GM21390 (cell line): ENCODE results near the gene REEP3.

Source experiments
- ATAC-seq: cut with Tn5 transposase; IDR thresholded peaks from one replicate; pipeline ENCODE4 v1.9.1; 2021; ENCODE audit not compliant: unreplicated experiment

Gene REEP3

DNA sequence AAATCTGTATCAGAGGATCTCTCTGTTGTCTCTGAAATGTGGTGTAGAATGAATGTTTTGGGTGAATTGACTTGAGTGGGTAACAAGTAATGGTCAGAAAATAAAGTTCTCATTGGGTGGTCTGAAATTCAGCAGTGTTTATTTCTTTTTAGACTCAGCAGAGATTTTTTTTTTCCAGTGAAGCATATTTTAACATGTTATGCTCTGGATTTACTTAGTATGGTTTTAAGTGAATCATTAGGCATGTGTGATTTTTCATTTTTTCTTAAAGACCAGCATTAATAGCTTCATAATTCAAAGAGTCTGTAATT lies 63.5 kb downstream of the REEP3 start:
- ATAC-seq, result no peak

DNA sequence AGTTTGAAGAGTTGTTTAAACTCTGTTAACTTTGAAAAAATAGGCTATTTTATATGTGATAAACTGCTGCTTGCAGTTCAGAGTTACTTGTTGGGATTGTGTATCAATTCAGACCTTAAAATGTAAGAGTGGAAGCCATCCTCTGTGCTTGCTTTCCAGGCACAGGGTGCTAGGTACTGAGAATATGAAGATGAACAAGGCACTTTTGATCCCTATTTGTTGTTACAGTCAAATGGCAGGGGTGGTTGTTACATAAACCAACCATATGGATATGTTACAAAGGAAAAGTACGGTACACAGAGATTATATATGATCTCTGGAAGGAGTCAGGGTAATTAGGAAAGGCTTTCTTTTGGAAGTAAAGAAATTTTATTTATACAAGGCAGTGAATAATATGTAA lies 63.8 kb downstream of the REEP3 start:
- ATAC-seq, result no peak

DNA sequence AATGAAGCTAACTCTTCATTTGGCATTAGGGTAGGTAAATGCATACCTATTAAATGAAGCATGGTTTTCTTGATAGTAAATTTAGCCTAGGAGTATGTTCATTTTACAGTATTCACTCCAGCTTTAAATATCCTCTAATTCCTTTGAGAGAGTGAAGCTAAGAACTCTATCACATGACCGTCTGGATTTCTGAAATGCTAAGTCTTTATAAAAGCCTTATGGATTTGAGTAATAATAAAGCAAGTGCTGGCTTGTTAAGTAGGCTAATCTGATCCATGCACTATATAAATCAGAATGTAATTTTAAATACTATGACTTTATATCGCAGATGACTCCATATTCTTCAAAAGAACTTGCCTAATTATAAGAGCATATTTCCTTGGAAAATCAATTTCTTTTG lies 64.8 kb downstream of the REEP3 start:
- no peak for ATAC-seq

DNA sequence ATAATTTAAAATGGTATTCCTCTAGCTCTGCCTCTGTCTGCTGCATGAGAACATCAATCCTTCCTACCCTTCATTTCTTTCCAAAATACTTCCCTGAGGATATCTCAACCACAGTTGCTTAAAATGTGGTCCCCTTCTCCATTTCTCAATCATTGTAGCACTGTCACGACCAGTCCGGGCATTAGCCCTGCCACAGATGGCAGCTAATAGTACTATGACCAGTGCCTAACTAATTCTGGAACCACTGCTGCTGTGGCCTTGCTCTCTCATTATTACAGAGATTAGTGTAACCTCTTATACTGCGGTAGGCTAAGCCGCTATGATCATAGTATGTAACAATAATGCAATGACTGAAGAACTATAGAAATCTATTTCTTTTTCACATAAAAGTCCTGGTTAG lies 66.0 kb downstream of the REEP3 start:
- ATAC-seq, result no peak

DNA sequence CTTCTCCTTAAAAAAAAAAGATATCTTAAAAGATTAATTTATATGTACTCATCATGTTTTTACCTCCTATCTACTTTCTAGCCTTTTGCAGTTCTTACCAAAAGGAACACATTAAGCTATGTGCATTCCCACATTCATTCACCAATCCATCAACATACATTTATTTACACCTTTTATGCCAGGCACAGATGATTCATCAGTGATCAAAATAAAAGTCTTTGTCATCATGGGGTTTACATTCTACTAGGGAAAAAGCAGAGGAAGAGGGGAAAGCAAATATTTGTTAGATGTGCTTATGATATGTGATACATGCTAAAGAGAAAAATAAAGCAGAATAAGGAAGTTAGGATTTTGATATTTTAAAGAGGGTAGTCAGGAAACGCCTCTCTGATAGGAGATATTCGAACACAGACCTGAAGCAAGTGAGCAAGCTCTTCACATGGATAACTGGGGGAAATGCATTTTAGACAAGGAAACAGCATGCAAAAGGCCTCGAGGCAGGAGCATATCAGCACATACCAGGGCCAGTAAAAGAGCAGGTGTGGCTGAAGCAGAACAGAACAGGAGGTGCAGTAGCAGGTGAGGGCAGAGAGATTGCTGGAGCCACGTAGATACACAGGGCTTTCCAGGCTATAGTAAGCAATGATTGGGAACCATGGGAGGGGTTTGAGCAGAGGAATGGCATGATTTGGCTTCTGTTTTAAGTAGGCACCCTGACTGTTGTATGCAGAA lies 67.4 kb downstream of the REEP3 start:
- no peak for ATAC-seq

DNA sequence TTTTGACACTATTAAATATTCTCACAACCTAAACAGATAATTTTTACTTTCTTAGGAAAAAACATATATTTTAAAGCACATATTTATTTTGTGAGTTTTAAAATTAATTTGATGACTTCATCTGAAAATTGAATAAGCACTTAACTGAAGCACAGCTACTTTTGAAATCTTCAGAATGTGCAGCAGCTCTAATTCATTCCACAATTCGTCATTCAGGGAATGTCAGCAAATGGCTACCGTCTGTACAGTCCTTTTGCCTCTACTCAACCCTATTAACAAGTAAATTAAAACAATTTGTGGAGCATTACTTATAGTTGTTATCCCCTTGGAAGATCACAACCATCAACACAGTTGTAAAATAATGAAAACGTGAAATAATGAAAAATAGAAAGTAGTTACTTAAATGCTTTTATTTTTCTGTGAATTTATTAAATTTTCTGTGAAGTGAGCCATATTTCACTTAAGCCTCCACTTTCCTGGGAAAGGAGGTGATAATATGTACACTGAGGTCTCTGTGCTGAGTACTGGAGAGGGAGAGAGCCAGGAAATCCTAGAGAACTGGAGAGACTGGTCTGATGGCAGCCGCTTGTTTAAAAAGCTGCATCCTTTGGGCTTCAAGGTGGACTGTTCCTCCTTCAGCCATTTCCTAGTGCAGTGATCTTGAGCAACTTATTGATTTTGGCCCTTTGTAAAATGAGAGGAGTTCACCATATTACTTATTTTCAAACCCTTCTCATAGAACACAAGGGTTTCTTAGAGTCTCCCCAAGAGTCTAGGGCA lies 70.6 kb downstream of the REEP3 start:
- no peak for ATAC-seq

DNA sequence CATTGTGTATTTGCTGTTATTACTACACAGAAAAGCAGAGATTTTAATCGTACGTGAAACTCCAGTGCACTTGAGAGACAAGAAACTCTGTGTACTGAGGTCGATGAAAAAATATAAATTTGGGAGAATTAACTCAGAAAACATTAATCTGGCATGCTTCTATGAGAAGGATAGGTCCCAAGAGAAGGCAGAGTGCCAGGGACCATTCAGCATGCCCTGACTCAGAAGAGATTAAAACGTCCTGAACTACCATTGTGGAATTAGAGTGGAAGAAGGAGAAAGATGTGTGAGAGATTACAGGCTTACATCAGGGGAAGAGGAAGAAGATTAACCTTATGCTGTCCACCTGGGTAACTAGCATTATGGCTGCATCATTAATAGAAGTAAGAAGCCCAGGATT lies 72.4 kb downstream of the REEP3 start:
- no peak for ATAC-seq

DNA sequence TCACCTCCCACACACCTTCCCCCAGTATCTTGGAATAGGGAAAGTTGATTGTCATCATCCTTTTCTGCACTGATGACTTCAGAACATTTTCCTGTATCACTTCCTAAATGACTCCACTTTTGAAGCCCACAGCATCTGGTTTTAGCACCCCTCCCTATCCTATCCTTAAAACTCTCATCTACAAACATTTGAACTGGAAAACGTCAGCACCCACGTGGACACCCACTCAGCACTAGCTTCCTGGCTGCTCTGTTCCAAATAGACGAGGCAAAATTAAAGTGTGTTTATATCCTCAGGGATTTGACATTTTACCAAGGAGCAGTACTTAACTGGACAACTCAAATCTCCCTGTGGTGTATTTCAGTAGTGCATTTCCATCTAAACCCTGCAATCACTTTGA lies 73.9 kb downstream of the REEP3 start:
- ATAC-seq, result no peak

DNA sequence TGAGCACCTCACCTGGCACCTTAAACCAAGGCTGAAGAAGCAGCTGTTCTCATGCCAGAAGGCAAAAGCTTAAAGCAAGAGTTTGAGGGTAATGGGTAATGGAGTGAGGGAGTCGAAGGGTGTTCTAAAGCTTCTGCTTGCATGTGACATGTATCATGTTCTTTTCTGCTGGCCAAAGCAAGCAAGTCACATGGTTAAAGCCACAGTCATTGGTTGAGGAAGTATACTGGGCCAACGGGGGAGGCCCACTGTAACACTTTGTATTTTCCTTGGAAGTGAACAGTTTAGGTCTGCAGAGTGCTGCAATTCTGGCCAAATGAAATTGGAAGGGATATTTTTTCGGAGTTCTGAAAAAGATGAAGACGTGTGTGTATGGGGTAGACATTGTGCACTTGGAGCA lies 75.7 kb downstream of the REEP3 start:
- ATAC-seq, result no peak

DNA sequence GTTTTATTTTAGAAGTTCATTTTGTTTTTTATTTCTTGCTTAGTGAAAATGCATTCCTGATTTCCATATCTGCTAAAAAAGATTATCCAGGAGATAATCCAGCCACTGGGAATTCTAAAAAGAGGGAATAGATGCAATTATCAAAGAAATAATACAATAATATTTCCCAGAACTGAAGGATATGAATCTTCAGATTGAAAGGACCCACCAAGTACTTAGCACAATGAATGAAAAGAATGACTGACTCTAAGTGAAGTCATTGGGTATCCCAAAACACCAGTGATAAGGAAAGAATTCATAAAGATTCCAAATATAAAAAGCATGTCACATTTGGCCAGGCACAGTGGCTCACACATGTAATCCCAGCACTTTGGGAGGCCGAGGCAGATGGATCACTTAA lies 79.3 kb downstream of the REEP3 start:
- ATAC-seq, result no peak

DNA sequence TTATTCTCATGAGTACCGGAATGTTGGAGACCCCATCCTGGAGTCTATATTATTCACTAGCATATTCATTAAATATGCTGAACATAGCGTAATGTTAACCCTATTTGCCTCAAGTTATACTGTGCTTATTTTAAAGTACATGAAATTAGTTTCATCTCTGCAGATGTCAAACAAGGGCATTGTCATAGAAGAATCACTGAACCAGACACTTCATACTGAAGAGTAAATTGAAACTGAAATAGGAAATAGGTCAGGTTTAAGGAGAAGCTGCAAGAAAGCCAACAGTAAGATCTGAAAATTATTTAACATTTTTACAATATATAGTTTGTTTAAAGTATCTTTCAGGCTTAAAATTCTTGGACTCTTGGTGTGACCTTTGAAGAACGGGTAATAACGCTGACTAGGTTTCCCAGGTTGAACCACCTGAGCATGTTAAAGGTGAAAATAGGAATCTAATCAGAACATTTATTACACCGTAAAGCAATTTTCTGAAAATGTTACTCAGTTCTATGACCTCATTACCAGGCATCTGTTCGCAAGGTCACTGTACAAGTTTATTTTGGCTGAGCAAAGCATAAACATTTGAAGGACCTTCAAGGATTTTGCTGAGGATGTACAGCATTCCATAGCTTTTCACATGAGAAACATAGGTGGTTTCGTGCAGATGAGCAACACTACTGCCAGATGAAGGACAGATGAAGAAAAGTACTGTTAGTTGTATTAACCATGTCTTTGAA lies 82.7 kb downstream of the REEP3 start:
- peak; percentile 84 for ATAC-seq

DNA sequence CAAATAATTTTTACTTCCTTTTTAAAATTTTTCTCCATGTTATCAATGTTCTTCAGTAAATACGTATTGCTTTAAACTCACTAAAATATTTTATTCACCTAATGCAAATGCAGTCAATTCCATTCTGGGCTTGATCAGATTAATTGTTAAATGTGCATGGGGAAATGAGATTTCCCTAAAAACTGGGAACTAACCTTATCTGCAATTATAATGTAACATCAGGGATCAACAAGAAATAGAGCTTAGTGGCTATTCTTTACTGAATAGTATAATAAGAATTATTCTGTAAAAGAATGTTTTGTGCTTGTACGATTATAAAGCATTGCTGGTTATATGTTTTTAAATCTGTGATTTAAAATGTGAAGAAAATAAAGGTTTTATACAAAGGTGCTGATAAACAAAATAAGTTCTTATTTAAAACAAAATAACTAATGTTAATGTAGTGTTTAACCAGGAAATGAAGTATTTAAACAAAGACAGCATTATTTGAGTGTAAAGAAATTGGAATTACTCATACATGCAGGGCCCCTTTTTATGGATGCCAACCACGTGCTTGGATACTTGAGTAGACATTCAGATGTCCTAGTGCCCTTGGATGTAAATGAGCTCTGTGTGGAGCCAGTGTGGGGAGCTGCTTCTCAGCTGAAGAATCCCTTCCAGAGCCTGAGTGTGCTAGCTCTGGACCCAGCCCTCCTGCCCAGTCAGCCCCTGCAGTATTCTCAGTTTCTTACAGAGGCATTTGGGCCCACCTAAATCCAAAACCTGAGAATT lies 84.2 kb downstream of the REEP3 start:
- no peak for ATAC-seq

DNA sequence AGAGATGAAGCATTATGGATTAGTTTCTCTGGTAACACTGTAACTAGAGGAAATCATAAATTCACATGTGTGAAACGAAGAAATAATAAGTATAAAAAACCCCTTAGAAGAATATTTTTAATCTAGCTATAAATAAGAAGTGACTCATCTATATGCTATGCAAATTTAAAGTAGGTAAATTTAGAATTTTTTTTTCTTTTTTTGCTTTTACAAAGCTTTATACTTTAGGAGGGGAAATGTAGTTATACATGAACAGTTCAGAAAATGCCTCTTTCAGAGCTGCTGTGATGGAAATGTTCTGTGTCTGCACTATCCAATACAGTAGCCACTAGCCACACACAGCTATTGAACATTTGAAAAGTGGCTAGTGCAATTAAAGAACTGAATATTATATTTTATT lies 87.3 kb downstream of the REEP3 start:
- no peak for ATAC-seq

DNA sequence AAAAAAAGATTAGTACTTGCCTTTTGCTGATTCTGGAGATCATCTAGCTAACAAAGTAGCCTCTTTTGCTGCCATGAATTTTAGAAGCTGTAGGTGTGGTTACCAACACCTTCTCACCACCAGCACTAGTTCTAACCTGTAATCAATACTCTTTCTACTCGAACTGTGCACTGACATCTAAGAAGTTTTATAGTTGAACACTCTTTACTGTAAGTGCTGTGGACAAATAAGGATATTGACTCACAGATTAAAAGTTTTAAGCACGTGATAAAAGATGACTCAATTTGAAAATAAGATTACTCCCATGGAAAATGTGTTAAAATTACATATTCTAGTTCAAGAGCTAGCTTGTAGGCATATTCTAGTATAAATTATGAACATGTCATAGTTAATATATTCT lies 89.9 kb downstream of the REEP3 start:
- no peak for ATAC-seq

DNA sequence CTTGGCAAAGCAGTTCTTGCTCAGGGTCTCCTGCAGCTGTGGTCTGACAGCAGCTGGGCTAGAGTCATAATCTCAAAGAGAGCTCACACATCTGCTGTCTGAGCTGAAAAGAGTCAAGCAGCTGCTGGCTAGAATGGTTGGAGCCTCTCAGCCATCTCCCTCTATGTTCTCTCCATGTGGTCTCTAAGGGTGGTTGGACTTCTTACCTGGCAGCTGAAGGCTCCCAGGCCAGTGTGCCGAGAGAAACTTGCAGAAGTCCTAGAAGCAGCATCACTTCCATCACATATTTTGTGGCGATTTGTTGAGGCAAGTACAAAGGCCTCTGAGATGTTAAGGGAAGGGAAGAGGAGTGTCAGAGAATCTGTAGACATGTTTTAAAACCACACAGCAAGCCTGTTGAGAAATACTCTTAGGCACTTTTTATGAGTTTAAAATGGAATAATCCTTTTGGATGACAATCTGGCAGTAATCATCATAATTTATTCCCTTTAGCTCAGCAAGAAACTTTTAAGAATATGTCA lies 93.2 kb downstream of the REEP3 start:
- ATAC-seq, result no peak

DNA sequence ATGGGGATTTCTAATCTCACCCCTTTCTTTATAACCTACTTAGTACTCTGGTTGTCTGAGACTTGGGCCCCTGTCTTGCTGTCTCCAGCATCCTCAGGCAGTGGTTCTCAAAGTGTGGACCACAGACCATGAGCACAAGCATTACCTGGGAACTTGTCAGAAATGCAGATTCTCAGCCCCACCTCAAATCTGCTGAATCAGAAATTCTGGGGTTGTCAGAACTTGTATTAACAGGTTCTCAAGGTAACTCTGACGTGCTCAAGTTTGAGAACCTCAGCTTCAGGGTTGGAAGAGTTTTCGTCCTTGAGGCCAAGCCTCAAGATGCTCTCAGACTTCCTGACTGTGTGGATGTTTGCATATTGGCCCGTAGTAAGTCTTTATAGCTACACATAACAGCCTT lies 97.4 kb downstream of the REEP3 start:
- ATAC-seq, result no peak

DNA sequence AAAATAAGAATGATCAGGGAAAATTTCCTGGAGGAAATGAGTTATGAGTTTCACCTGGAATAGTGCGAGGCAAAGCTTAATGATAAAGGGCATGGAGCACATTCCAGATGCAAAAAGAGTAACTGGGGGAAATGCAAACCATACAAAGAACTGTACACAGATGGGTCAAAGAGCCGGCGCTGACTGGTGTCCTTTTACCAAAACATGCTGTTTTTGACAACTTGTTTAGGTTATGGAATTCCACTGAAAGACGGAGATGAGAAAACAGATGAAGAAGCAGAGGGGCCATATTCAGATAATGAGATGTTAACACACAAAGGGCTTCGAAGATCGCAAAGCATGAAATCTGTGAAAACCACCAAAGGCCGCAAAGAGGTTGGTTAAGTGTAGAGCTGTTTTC lies 98.2 kb downstream of the REEP3 start:
- ATAC-seq, result no peak

DNA sequence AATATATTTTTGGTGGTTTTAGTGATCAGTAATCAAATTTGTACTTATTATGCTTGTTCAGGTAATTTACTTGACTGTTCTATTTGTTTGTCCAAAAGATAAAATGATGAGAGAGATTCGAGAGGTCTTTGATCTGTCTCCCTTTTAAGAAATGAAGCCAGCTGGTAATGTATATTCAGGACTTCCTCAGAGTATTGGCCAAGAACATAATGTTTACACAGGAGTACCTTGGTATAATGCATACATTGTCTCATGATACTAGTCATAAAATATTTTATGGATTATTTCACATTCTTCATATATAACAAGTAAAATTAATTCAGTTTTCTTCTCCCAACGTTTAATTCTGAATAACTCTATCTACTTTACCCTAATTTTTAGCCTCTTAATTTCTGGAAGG lies 100.9 kb downstream of the REEP3 start:
- ATAC-seq, result no peak

DNA sequence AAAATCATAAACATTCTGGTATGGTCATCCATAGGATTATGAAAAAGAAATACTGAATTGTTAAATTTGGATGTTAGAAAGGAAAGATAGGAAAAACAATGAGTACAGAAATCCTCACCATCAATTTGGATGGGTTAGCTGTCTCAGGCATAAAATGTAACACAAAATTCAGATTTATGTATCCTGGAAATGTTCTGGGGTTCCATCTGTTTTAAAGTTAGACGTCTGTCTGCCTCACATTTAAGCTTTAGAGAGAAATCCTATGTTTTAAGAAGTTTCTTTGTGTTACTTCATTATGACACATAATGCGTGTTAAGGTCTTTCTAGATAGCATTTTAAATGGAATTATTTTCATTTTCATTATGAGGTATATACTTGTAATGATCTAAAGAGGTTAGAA lies 103.5 kb downstream of the REEP3 start:
- no peak for ATAC-seq

DNA sequence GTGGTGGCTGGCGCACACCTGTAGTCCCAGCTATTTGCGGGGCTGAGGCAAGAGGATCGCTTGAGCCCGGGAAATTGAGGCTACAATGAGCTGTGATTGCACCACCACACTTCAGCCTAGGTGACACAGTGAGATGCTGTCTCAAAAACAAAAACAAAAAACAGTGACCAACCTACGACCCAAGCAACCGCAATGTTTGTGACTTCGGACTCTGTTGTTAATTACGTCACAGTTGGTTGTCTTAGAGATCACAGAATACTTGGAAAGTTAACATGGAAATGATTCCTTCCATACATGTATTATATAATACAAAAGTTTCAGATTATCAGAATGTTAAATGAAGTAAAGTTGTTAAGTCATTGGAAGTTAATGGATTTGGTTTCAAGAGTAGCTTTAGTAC lies 106.2 kb downstream of the REEP3 start:
- ATAC-seq, result no peak

DNA sequence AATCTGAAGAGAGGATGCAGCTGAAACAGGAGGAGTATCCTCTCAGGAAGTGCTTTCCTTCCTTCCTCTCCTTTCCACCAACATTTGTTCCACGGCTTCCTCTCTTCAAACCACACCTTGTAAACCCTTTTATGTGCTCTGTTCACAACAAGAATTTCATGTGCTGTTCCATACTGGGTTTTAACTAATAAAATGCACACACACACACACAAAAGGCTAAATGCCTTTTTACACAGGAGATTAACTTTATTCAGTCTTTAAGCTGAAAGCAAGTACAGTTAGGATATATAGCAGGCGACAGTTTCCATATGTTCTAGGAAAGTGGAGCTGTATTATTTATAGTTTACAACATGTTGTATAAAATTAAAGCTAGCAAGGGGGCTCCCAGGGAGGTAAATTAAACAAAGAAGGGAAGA lies 106.7 kb downstream of the REEP3 start:
- ATAC-seq, result no peak
